Retinal pigment epithelial cell (primary cell): ENCODE results near the gene CRMP1.

Experiments
- DNase-seq: peaks from one replicate; pipeline ENCODE4 v3.0.0-alpha.2; 2010; ENCODE audit warnings: low read depth
- H3K4me3 ChIP-seq: 2 replicates; pipeline ENCODE4 v1.5.1; 2011; ENCODE audit warnings: mild to moderate bottlenecking, low read length, control low read depth, moderate library complexity
- TF ChIP-seq, protein P1 (sequence below): conservative IDR thresholded peaks from 2 replicates; pipeline ENCODE4 v1.5.1; 2011; ENCODE audit warnings: low read depth, low read length, control low read depth, inconsistent platforms

The CRMP1 gene

DNA sequence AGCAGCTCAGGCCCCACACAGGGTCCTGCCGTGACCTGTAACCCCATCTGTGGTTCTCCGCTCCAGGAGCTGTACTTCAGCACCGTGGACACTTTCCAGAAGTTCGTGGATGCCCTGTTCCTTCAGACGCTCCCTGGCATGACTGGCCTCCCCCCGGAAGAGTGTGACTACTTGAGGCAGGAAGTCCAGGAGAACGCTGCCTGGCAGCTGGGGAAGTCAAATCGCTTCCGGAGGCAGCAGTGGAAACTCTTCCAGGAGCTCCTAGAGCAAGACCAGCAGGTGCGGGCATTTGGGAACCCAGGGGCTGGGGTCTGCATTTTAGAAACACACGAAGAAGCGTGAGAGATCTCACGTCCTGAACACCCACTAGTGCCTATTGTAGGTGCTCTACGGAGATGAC lies 109.4 kb downstream of the CRMP1 start:
- H3K4me3 ChIP-seq, result no peak overlapping the region
- no peak for DNase-seq
- TF ChIP-seq, protein P1, sequence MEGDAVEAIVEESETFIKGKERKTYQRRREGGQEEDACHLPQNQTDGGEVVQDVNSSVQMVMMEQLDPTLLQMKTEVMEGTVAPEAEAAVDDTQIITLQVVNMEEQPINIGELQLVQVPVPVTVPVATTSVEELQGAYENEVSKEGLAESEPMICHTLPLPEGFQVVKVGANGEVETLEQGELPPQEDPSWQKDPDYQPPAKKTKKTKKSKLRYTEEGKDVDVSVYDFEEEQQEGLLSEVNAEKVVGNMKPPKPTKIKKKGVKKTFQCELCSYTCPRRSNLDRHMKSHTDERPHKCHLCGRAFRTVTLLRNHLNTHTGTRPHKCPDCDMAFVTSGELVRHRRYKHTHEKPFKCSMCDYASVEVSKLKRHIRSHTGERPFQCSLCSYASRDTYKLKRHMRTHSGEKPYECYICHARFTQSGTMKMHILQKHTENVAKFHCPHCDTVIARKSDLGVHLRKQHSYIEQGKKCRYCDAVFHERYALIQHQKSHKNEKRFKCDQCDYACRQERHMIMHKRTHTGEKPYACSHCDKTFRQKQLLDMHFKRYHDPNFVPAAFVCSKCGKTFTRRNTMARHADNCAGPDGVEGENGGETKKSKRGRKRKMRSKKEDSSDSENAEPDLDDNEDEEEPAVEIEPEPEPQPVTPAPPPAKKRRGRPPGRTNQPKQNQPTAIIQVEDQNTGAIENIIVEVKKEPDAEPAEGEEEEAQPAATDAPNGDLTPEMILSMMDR, result no peak

DNA sequence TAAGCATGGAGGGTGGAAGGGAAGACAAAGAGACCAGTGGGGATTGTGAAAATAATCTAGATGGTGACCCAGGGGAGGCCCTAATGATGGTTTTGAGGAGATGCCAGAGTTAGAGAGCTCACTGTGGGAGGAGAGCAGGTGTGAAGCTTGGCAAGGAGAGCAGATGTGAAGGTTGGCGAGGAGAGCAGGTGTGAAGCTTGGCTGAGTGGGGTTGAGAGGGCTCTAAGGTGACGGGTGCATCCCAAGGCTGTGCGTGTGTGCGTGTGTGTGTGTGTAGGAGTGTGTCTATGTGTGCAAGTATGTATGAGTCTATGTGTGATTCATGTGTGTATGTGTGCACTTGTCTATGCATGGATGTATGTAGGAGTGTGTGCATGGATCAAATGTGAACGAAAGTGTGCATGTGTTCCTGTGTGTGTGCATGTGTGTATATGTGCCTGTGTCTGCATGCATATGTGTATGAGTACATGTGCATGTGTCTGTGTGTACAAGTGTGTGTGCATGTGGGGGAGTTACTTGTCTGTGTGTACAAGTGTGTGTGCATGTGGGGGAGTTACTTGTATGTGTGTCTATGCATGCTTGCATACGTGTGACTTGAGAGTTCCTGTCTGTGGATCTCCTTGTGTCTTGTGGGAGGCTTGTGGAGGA lies 109.9 kb downstream of the CRMP1 start:
- TF ChIP-seq, protein P1, result no peak
- no peak for DNase-seq
- H3K4me3 ChIP-seq, result no peak overlapping the region

DNA sequence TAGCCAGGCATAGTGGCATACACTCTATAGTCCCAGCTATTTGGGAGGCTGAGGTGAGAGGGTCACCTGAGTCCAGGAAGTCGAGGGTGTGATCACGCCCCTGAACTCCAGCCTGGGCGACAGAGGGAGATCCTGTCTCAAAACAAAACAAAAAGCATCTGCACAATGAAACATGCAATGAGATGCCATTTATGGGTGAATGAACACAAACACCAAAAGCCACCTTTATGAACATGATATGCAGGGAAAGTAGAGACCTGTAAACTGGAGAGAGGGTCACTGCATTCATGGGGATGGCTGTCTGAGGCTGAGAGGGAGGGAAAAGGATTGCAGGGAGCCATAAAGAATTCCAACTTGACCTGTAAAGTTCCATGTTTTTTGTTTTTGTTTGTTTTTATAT lies 111.2 kb downstream of the CRMP1 start:
- H3K4me3 ChIP-seq, result no peak overlapping the region
- TF ChIP-seq, protein P1, result no peak
- DNase-seq, result no peak

DNA sequence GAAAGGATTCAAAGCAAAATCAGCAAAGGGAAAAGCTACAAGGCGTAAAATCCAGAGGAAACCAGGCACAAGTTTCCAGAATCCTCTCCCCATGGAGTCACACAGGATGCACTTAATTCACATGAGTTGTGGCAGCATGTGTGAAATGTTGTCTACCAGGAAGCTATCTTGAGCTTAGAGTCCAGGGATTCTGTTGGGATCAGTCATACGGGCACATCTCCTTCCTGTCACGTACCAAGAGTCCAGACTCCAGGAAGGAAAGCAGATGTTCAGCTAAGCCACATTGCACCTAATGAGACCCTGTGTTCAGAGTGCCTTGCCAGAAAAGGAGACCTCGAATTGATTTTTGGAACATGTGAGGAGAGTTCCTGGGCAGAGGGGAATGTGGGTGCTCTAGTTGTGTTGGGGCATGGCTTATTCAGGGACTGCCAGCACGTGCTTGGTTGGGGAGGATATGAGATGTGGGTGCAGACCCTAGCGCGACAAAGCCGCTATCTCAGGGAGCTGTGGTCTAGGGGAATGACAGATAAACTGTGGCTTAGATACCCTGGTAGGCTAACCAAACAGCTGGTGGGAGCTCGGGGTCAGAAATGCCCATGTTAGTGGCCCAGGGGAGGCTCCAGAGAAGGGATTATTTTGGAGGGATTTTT lies 111.9 kb downstream of the CRMP1 start:
- TF ChIP-seq, protein P1, result no peak
- no peak overlapping the region for H3K4me3 ChIP-seq
- no peak for DNase-seq

DNA sequence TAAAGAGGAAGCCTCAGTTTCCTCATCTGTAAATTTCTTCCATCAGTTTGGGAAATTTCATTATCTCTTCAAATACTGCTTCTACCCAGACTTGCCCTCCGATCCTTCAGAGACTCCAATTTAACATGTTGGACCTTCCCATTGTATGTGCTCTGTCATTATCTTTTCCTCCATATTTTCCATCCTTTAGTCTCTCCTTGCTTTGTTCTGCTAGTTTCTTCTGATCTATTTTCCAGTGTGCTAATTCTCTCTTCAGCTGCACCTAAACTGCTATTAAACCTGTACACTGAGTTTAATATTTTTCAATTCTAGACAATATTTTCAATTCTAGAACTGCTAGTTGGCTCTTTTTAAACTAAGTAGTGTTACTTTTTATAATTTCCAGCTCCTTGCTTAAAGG lies 116.4 kb downstream of the CRMP1 start:
- H3K4me3 ChIP-seq, result no peak overlapping the region
- no peak for DNase-seq
- TF ChIP-seq, protein P1, result no peak

DNA sequence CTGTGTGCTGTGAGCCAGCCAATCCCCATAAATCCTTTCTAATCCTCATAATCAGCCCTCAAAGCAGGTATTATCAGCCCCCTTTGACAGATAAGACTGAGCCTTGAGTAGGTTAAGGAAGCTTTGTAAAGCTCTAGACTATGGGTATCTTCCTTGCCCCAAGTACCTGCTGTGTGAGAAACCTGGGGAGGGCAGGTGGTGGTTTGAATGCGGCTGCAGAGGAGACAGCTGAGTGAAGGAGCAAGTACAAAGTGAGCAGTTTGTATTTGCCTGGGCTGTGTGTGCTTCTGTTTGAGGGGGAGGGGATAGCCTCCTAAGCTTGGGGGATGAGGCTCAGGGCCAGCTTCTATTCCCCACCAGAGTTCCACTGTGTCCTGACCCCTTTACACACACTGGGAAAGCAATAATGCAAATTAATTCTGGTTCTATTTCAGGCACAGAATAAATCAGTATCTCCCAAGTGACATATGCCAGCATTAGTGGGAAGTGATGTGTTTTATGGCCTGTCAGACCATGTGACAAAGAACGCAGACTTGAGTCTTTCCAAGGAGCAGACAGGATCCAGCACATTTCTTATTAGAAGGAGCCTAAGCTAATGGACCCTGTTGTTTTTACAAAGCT lies 118.4 kb downstream of the CRMP1 start:
- DNase-seq, result no peak
- TF ChIP-seq, protein P1, result no peak
- no peak overlapping the region for H3K4me3 ChIP-seq

DNA sequence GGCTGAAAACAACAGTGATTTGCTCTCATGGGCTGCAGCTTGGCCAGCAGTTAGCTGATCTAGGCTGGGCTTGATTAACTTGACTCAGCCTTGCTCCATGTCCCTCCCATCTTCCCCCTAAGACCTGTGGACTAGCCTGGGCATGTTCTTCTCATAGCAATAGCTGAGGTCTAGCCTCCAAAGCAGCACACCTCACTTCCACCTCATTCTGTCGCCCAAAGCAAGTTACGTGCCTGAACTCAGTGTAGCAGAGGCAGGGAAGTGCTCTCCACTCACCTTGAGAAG lies 119.7 kb downstream of the CRMP1 start:
- TF ChIP-seq, protein P1, result no peak
- no peak overlapping the region for H3K4me3 ChIP-seq
- no peak for DNase-seq
